HG03469 (cell line): Measurements from ENCODE around the gene CCDC85B.
"Not testable (repeated sequence)": the region's sequence is repeated elsewhere in the genome, so short reads cannot be mapped to it uniquely, and the experiment has no call there.

Experiments
- ATAC-seq: cut with Tn5 transposase; IDR thresholded peaks from one replicate; pipeline ENCODE4 v1.9.1; 2021; ENCODE audit warnings: mild to moderate bottlenecking, moderate library complexity, moderate number of reproducible peaks; ENCODE audit not compliant: unreplicated experiment

Gene CCDC85B

GRCh38 chr11:65885808-65886536 lies 4.5 kb upstream of the CCDC85B start:
- no peak for ATAC-seq

DNA sequence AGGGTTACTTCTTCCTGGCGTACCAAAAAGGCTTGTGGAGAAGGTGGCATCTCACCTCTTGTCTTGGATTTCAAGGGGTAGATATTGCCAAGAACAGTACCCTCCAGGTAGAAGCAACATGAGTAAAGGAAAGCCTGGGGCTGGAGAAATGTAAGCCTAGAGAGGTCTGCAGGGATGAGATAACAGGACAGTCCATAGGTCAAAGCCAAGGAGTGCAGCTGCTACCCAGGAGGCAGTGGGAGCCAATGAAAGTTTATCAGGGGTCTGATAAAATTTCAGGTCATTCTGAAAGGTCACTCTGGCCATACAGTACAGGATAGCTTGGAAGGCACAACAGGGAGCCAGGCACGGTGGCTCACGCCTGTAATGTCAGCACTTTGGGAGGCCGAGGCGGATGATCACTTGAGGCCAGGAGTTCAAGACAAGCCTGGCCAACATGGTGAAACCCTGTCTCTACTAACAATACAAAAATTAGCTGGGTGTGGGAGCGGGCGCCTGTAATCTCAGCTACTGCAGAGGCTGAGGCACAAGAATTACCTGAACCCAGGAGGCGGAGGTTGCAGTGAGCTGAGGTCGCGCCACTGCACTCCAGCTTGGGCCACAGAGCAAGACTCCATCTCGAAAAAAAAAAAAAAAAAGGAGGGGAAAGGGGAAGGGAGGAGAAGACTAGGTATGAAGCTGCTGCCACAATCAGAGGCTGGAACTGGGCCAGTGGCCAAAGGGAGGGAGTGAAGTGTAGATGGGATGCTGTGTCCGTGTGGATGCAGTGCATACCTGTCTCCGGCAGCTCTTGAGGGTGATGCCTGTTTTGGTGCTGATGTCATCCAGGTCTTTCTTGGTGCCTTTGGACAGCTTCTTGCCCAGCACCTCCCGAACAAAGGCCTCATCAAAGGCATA lies 3.4 kb upstream of the CCDC85B start:
- no peak for ATAC-seq

DNA sequence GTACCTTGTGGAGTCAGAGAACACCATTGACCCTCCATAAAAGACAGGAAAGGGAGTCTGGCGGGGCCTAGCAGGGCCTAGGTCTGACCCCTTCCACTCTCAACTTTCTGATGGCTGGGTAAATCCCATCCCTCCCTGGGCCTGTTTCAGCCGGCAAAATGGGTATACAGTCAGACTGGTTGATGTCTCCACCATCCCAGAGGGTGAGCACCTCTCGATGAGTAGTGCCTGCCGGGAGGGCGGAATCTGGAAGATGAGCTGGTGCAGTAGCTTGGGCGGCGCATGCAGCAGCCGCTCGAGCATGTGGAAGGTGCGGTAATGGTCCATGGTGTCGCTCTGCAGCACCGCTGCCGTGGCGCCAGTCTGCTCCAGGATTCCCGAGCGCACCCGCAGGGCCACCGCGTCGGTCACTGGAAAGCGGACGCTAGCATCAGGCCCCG lies 2.7 kb upstream of the CCDC85B start:
- no peak for ATAC-seq

DNA sequence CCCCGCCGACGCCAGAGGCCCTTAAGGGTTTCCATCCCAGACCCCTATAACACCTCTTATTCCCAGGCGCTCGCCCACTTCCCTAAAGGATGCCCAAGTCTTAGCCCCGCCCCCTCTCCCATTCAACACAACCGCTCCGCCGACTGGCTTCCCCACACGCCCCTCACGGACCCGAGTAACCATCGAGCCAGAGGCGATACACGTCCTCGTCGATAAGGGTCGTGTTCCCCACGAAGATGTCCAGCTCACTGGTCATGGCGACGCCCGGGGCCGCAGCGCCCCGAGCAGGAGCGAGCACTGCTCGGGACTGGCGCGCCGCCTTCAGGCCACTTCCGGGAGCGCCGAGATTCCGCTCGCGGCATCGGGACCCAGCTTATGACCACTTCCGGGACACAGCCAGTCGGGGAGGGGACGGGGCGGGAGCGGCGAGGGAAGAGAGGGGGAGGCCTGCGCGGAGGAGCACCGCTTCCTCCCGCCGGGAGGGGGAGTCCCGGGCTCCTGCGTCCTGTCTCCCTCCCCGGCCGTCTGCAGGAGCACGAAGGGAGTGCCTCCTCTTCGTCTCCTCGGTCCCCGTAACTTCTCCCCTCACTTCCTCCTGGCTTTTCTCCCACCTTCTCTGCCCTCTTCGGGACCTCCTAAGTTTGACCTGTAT lies 2.2 kb upstream of the CCDC85B start, which contains the start of gene FIBP:
Gene FIBP, minus strand, starts transcription at position 309 of the 652 bp plus-strand sequence. Its CDS starts 53 bp downstream, at position 256.
- peak; percentile 25 for ATAC-seq

DNA sequence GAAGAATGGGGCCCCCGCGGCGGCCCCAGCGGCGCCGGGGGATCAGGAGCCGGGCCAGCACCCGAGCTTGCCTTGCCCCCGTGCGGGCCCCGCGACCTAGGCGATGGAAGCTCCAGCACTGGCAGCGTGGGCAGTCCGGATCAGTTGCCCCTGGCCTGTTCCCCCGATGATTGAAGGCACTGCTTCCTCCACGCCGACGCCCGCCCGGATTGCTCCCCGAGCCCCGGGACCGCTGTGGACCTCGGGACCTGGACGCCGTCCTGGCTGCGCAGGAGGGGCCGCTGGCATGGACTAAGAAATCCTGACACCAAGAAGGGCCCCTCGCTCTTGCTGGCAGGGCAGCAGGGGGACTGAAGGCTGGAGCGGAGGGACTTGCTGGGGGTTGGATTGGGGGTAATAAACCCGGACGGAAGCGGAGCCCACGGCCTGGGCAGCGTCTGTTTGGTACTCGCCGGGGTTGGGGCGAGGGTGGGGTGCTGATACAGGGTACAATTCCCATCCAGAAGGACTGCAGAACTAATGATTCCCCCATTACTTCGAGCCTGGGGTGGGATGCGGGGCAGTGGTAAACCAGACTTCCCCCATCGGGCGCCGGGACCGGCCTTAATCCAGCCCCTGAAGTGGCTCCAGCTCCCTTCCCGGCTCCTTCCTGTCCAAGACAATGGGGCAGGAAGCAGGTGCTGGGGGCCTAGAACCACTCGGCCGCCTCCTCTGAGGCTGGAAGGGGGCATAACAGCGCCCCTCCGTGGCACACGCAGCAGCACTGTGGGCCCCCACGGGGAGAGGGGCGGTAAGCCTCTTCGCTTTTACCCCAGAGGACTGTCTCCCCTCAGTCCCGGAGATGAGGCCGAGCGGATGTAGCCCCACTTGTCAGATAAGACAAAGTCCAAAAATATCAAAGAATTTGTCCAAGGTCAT lies 1.0 kb downstream of the CCDC85B start:
- ATAC-seq = no peak

DNA sequence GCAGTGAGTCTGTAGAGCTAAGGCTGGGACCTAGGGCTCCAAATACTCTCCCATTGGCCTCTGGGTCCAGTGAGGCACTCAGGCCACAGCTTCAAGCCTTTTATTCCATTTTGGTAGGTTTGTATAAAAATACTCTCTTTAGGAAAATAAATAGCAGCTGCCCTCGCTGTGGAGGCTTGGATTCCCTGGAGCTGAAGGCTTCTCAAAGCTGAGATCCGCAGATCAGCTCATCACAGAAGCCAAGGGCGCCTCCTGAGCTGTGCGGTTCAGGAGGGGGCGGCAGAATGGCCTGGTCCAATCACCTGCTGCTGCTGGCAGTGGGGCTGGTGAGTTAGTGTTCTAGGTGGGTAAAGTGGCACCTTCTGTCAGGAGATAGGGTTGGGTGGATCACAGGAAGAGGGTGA lies 1.7 kb downstream of the CCDC85B start:
- ATAC-seq = not testable (repeated sequence)

GRCh38 chr11:65892661-65893317 lies 2.3 kb downstream of the CCDC85B start:
- no peak for ATAC-seq

GRCh38 chr11:65894034-65894591 lies 3.6 kb downstream of the CCDC85B start:
- no peak for ATAC-seq

GRCh38 chr11:65895482-65895981 lies 5.1 kb downstream of the CCDC85B start:
- ATAC-seq = no peak

DNA sequence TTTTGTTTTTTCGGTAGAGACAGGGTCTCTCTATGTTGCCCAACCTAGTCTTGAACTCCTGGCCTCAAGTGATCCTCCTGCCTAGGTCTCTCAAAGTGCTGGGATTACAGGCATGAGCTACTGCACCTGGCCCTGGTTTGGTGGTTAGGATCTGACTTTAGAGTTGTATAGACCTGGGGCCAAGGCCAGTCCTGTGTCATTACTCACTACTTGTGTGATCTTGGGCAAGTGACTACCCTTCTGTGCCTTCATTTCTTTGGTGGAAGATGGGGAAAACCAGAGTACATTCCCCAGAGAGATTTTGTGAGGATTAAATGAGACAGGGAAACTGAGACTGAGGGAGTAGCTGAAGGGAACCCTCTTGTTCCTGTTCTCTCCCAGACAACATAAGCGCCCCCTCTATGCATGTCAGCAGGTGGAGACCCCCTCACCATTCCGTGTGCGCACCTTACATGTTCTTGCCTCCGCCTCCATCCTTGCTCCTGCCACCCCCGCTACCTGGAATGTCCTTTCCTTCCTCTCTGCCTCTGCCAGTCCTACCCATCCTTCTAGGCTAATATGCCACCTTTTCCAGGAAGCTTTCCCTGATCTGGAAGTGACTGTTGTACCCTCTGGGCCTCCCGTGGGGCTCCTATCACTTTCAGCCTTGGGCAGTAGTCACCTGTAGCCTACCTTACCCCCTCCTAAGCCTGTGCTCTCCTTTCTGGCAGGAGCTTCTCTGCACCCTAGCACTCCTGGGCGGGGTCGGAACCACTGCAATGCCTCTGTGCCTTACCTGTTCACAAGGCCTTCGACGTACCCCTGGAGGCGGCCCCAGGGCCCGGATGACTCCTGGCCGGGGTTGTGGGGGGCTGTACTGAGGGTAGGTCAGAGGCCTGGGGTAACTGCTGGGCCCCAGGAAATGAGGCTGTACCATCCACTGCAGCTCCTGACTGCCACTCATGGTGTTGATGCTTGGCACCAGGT lies 5.8 kb downstream of the CCDC85B start:
- no peak for ATAC-seq

DNA sequence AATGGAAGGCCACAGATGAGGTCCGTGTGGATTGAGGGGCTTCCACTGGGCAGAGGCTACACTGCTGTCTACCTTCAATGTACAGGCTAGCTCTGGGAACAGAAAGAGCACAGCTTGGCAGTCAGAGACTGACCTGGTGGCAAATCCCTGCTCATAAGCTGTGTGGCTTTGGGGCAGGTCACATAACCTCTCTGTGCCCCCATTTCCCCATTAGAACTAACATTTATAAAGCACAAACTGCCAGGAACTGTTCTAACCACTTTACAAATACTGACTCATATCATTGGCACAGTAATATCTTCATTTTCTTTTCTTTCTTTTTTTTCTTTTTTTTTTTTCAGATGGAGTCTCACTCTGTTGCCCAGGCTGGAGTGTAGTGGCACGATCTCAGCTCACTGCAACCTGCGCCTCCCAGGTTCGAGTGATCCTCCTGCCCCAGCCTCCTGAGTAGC lies 6.6 kb downstream of the CCDC85B start:
- ATAC-seq = no peak

DNA sequence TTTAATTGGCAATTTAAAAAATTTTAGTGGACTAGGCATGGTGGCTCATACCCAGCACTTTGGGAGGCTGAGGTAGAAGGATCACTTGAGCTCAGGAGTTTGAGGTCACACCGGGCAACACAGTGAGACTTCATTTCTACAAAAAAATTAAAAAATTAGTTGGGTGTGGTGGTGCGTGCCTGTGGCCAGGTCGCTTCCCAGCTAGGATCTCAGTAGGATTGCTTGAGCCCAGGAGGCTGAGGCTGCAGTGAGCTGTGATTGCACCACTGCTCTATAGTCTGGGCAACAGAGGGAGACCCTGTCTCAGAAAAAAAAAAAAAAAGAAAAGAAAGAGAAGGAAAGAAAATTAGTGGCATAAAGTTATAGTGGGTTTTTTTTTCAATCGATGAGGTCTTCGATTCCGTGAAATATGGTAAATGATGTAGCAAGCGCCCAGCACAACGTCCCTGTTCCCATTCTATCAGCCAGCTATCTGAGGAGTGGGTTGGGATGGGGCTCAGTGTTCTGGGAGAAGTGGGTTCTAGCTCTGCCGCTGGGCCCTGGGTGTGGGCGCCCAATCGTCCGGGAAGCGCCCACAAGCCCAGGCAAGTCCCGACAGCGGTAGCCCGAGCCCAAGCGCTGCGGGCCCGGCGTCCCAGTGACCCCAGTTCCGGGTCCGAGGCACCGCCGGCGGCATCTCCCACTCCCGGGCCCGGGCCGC lies 8.3 kb downstream of the CCDC85B start:
- no peak for ATAC-seq

DNA sequence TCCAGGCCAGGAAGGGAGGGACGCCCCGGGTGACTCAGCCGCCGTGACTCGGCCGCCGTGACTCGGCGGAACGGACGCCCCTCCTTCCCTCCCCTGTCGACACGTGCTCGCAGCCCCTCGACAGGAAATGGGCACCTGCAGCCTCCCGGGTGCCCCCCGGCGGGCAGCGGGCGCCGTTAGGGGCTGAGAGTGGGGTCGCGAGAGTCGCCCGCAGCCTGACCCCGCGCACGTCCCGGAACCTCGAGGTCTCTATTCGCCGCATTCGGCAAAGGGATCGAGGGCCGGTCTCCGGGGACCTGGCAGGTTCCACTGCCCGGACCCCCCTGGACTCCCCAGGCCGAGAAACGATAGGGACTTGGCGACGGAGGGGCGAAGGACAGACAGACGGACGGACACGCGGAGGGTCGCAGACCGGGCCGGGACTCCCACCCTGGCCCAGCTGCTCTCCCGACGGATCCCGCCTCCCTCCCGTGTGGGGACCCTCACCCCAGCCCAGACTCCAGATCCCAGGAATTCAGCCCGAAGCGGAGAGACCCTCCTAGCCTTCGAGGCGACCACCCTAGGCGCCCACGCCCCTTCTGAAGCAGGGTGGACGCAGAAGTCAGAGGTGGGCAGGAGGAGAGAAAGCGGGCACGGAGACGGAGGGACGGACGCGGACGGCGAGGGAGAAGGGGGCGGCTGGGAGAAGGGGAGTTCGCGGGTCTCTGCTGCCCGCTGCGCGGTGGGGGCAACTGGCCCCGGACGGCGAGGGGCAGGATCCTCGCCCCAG lies 9.1 kb downstream of the CCDC85B start:
- no peak for ATAC-seq

DNA sequence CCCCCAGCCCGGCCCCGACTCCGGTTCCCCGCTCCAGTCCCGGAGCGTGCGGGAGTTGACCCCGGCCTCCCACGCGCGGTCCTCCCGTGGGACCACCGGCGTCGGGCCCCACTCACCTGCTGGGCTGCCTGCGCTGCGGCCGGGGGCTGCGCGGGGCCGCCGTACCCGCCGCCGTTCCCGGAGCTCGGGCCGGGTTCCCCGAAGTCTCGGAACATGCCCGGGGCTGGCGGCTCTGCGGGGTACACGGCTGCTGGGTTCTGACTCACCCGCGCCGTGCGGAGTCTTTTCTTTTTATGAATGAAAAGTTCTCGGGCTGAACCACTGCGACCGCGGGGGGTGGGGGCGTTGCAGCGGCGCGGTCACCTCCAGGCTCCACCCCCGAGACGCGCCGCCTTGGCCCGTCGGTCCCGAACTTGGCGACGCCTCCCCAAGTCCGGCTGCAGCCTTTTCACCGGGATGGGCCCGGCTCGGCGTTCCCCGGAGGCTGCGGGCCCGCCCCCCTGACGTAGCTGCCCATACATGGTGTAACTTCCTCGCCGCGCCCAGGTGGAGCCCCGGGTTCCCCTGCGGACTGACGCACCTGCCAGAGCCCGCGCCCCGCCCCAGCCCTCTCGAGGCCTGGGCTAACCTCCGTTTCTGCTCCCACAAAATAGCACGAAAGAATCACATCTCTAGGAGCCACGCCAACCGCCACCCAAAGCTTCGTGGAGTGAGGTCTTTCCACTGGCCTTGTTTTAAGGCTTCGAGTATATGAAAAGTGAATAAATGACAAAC lies 9.8 kb downstream of the CCDC85B start, which contains the start of gene FOSL1:
Gene FOSL1, minus strand, starts transcription at position 264 of the 774 bp plus-strand sequence. Its CDS starts 49 bp downstream, at position 215.
- peak; percentile 67 for ATAC-seq

GRCh38 chr11:65900899-65901180 lies 10.4 kb downstream of the CCDC85B start:
- ATAC-seq = no peak

GRCh38 chr11:65903068-65903481 lies 12.6 kb downstream of the CCDC85B start:
- ATAC-seq = no peak
